ENCODE data around the gene DNAAF9.
"Not testable (repeated sequence)": the region's sequence is repeated elsewhere in the genome, so short reads cannot be mapped to it uniquely, and the experiment has no call there.

DNAAF9 gene

GRCh38 chr20:3407040-3407770 is at the start of gene DNAAF9:
TSS of gene DNAAF9 (minus strand) at chr20:3407669. CDS start at chr20:3407557, 112 bp downstream.
- no peak for DNase-seq

- DNase-seq, result no peak
Observed at GRCh38 chr20:3456648-3457047, 49.2 kb upstream of the DNAAF9 start.

- DNase-seq, result no peak
Observed at GRCh38 chr20:3454831-3455230, 47.4 kb upstream of the DNAAF9 start.

GRCh38 chr20:3452690-3453089 is 45.2 kb upstream of the DNAAF9 start:
- no peak for DNase-seq

- no peak for DNase-seq
Observed at GRCh38 chr20:3452136-3452535, 44.7 kb upstream of the DNAAF9 start.

- no peak for DNase-seq
Observed at GRCh38 chr20:3449319-3449718, 41.9 kb upstream of the DNAAF9 start.

GRCh38 chr20:3447321-3447720 is 39.9 kb upstream of the DNAAF9 start:
- no peak for DNase-seq

- no peak for DNase-seq
Observed at GRCh38 chr20:3446779-3447178, 39.3 kb upstream of the DNAAF9 start.

GRCh38 chr20:3436864-3437574 is 29.6 kb upstream of the DNAAF9 start:
- DNase-seq, result no peak

- DNase-seq, result no peak
Observed at GRCh38 chr20:3434232-3434631, 26.8 kb upstream of the DNAAF9 start.

GRCh38 chr20:3433744-3434143 is 26.3 kb upstream of the DNAAF9 start:
- no peak for DNase-seq

- DNase-seq, result no peak
Observed at GRCh38 chr20:3432844-3433243, 25.4 kb upstream of the DNAAF9 start.

GRCh38 chr20:3431109-3431508 is 23.6 kb upstream of the DNAAF9 start:
- DNase-seq, result no peak

- DNase-seq, result no peak
Observed at GRCh38 chr20:3430376-3431069, 23.1 kb upstream of the DNAAF9 start.

- DNase-seq, result not testable (repeated sequence)
Observed at GRCh38 chr20:3426766-3427165, 19.3 kb upstream of the DNAAF9 start.

GRCh38 chr20:3423126-3423525 is 15.7 kb upstream of the DNAAF9 start:
- no peak for DNase-seq

- no peak for DNase-seq
Observed at GRCh38 chr20:3421985-3422384, 14.5 kb upstream of the DNAAF9 start.

- DNase-seq, result no peak
Observed at GRCh38 chr20:3420211-3420707, 12.8 kb upstream of the DNAAF9 start.

- DNase-seq, result not testable (repeated sequence)
Observed at GRCh38 chr20:3418161-3418560, 10.7 kb upstream of the DNAAF9 start.

GRCh38 chr20:3414122-3414521 is 6.7 kb upstream of the DNAAF9 start:
- DNase-seq, result no peak

GRCh38 chr20:3413393-3413889 is 6.0 kb upstream of the DNAAF9 start:
- no peak for DNase-seq

- DNase-seq, result no peak
Observed at GRCh38 chr20:3412600-3413392, 5.3 kb upstream of the DNAAF9 start.

- no peak for DNase-seq
Observed at GRCh38 chr20:3410464-3410863, 3.0 kb upstream of the DNAAF9 start.
